HepG2 (cell line): ENCODE results near the gene YIF1B. TPM values are rescaled to one million over a fixed set of nuclear protein-coding genes. Genes with fewer than 3 reads are reported as not detected.

Experiments used
- ATAC-seq: fragments of 200-7000 bp; cut with Tn5 transposase; 3 replicates; pipeline ENCODE4 v1.9.1; 2020; ENCODE audit warnings: mild to moderate bottlenecking, moderate library complexity
- BruUV-seq: library from RNA; stranded (reverse); fragments of 400-500 nt; replicated peaks from 2 replicates; lab custom pipeline; 2021; lab: Mats Ljungman, UMichigan
- CTCF ChIA-PET: fragments of 300-600 bp; formaldehyde crosslinking; extraction: SDS; loops from one replicate; lab custom pipeline; 2021; ENCODE audit warnings: low total read pairs, inconsistent platforms, low intra/inter-chr PET ratio; lab: Yijun Ruan, JAX
- POLR2A ChIA-PET: fragments of 350-600 bp; sonication (Branson Sonifier 250); formaldehyde crosslinking; loops from one replicate; lab custom pipeline; 2020; ENCODE audit warnings: antibody characterized with exemption, inconsistent platforms; lab: Yijun Ruan, JAX
- DNase-seq: peaks from one replicate; pipeline ENCODE4 v3.0.0-alpha.2; 2015; ENCODE audit warnings: low spot score
- FAIRE-seq: peaks from 3 replicates; lab custom pipeline; 2011; peaks lifted over from hg19 to GRCh38; lab: Jason Lieb, UNC
- H2AFZ ChIP-seq: one replicate; pipeline ENCODE4 v1.6.1; 2011; ENCODE audit warnings: low read length, inconsistent platforms
- H3K27ac ChIP-seq: fragments of 300-600 bp; 3 replicates; pipeline ENCODE4 v1.8.0; 2011; ENCODE audit warnings: mixed run types, mild to moderate bottlenecking, mixed read lengths, low read length, inconsistent platforms; ENCODE audit not compliant: insufficient read depth; ENCODE audit errors: extremely low read length
- H3K27me3 ChIP-seq, 2 experiments: fragments of 200-600 bp in 1 of 2; 2 replicates in 1 of 2; 3 replicates in 1 of 2; pipeline versions ENCODE4 v1.6.0 to v1.8.0; 2011; ENCODE audit warnings: low read length in 2 of 2, mild to moderate bottlenecking in 2 of 2, moderate library complexity in 2 of 2, inconsistent platforms in 1 of 2; ENCODE audit not compliant: insufficient read depth in 2 of 2, control insufficient read depth in 1 of 2
- H3K36me3 ChIP-seq, 2 experiments: fragments of 200-600 bp in 1 of 2; replicated peaks in 1 of 2; 2 replicates in 1 of 2; 3 replicates in 1 of 2; pipeline versions ENCODE4 v1.5.1 to v1.8.0; 2011; ENCODE audit warnings: low read length in 2 of 2, inconsistent platforms in 1 of 2; ENCODE audit not compliant: insufficient read depth in 2 of 2, control insufficient read depth in 1 of 2
- H3K4me1 ChIP-seq: 2 replicates; pipeline ENCODE4 v1.5.1; 2012; ENCODE audit warnings: low read length, inconsistent platforms; ENCODE audit not compliant: insufficient read depth
- H3K4me2 ChIP-seq: 2 replicates; pipeline ENCODE4 v1.6.0; 2011; ENCODE audit warnings: low read depth, low read length, inconsistent platforms
- H3K4me3 ChIP-seq, 3 experiments: fragments of 200-600 bp in 1 of 3; sonication (generic), shearing (Covaris generic) in 1 of 3; replicated peaks in 1 of 3; 2 replicates each; pipeline ENCODE4 v1.5.1; 2011 to 2016; ENCODE audit warnings: low read length in 3 of 3, inconsistent platforms in 2 of 3, low read depth in 2 of 3, mild to moderate bottlenecking in 2 of 3, control low read depth in 1 of 3, mixed read lengths in 1 of 3; ENCODE audit not compliant: insufficient read depth in 1 of 3
- H3K79me2 ChIP-seq: one replicate; pipeline ENCODE4 v1.6.1; 2011; ENCODE audit warnings: low read length, inconsistent platforms; ENCODE audit not compliant: insufficient read depth
- H3K9ac ChIP-seq: 2 replicates; pipeline ENCODE4 v1.6.0; 2011; ENCODE audit warnings: mild to moderate bottlenecking, low read depth, low read length, inconsistent platforms; ENCODE audit not compliant: insufficient read depth
- H3K9me3 ChIP-seq: 2 replicates; pipeline ENCODE4 v1.5.1; 2012; ENCODE audit warnings: mild to moderate bottlenecking, low read length
- H4K20me1 ChIP-seq: 2 replicates; pipeline ENCODE4 v1.6.0; 2011; ENCODE audit warnings: inconsistent platforms, mild to moderate bottlenecking, low read length, moderate library complexity; ENCODE audit not compliant: insufficient read depth
- FOSL1 ChIP-seq: sonication (generic); formaldehyde crosslinking; IDR thresholded peaks from 2 replicates; pipeline ENCODE4 v1.9.0; 2021; ENCODE audit warnings: missing genetic modification reagents, borderline replicate concordance
- GTF2F1 ChIP-seq: fragments of 150-350 bp; IDR thresholded peaks from 2 replicates; pipeline ENCODE4 v1.6.1; 2014; ENCODE audit warnings: low read length
- KDM3A ChIP-seq: IDR thresholded peaks from 2 replicates; pipeline ENCODE4 v1.6.1; 2018; ENCODE audit warnings: low read depth, missing compliant biosample characterization
- ZFP37 ChIP-seq: sonication (generic); formaldehyde crosslinking; IDR thresholded peaks from 2 replicates; pipeline ENCODE4 v1.4.0; 2020; ENCODE audit warnings: missing genetic modification reagents, borderline replicate concordance
- ZNF121 ChIP-seq: sonication (generic); formaldehyde crosslinking; IDR thresholded peaks from 2 replicates; pipeline ENCODE4 v1.5.0; 2020; ENCODE audit warnings: mild to moderate bottlenecking, missing genetic modification reagents
- ZNF335 ChIP-seq: sonication (generic); formaldehyde crosslinking; IDR thresholded peaks from 2 replicates; pipeline ENCODE4 v1.4.0; 2020; ENCODE audit warnings: missing genetic modification reagents
- WGBS: methylation state at CpG from one replicate; pipeline ENCODE4 v1.1.6; 2017; ENCODE audit warnings: low lambda C conversion rate; 5-methylcytosine and 5-hydroxymethylcytosine counted together
- in situ Hi-C: cut with HindIII; loops from 2 replicates; pipeline ENCODE4 v1.10.0; 2017; ENCODE audit warnings: low pct_unique_long_range_greater_than_20kb; ENCODE audit not compliant: extremely low pct_ligation_motif_present
- intact Hi-C: fragments of 100-400 bp; cut with micrococcal nuclease; formaldehyde crosslinking; loops from one replicate; pipeline ENCODE4 v1.10.0; 2022; ENCODE audit not compliant: unreplicated experiment
- polyA plus RNA-seq, 8 experiments: library from polyadenylated mRNA; depleted of rRNA in 3 of 8; stranded (reverse) in 7 of 8; unstranded in 1 of 8; fragments of >200 nt; fragmentation: Illumina TruSeq in 4 of 8; extraction: Trizol in 4 of 8; gene quantifications; 2 replicates each; pipeline versions ENCODE4 v1.2.1 to v1.2.3, GENCODE V29; 2011 to 2016; ENCODE audit warnings: low read depth in 4 of 8, missing spikeins in 1 of 8, mixed read lengths in 1 of 8; ENCODE audit not compliant: insufficient read depth in 1 of 8
- total RNA-seq, 5 experiments: library from RNA; depleted of rRNA; stranded (reverse); fragments of >200 nt; fragmentation: Illumina TruSeq; extraction: Trizol; gene quantifications; 2 replicates each; pipeline ENCODE4 v1.2.3, GENCODE V29; 2016; ENCODE audit warnings: low read depth in 1 of 5
- TF ChIP-seq, protein P1 (sequence below): IDR thresholded peaks from 2 replicates; pipeline ENCODE4 v1.6.1; 2016; ENCODE audit warnings: missing compliant biosample characterization, missing genetic modification reagents, borderline replicate concordance
- TF ChIP-seq, protein P2 (sequence below): sonication (generic); formaldehyde crosslinking; IDR thresholded peaks from 2 replicates; pipeline ENCODE4 v1.9.0; 2021; ENCODE audit warnings: missing genetic modification reagents, borderline replicate concordance
- TF ChIP-seq, protein P3 (sequence below): sonication (generic); formaldehyde crosslinking; IDR thresholded peaks from 2 replicates; pipeline ENCODE4 v1.5.0; 2020; ENCODE audit warnings: missing genetic modification reagents
- TF ChIP-seq, protein P4 (sequence below): fragments of 450-650 bp; IDR thresholded peaks from 2 replicates; pipeline ENCODE4 v1.6.1; 2016
- TF ChIP-seq, protein P5 (sequence below): fragments of 450-650 bp; IDR thresholded peaks from 2 replicates; pipeline ENCODE4 v1.6.1; 2017

Gene YIF1B
- total and polyA plus RNA-seq, 2 of the 13 experiments (the other 11 are each of a cell fraction or from before 2014, with no cell fraction given), result 41.4 to 85.2 TPM

DNA sequence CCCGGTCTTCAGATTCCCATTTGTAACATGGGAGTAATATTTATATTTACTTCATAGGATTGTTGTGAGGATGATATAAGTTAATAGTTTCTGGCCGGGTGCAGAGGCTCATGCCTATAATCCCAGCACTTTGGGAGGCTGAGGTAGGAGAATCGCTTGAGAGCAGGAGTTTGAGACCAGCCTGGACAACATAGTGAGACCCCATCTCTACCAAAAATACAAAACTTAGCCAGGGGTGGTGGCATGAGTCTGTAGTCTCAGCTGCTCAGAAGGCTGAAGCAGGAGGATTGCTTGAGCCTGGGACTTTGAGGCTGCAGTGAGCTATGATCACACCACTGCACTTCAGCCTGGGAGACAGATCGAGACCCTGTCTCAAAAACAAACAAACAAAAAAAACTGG is 31.1 kb upstream of the YIF1B start:
- Histone ChIP-seq H4K20me1 (no peaks in the 10 kb centered on the region), H3K4me3 (no peak overlapping the region), H3K27me3 (no peaks in the 10 kb centered on the region; a peak in 1 of 5 replicates)
- no peak for DNase-seq
- TF ChIP-seq, protein P1, sequence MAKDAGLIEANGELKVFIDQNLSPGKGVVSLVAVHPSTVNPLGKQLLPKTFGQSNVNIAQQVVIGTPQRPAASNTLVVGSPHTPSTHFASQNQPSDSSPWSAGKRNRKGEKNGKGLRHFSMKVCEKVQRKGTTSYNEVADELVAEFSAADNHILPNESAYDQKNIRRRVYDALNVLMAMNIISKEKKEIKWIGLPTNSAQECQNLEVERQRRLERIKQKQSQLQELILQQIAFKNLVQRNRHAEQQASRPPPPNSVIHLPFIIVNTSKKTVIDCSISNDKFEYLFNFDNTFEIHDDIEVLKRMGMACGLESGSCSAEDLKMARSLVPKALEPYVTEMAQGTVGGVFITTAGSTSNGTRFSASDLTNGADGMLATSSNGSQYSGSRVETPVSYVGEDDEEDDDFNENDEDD, result no peak
- TF ChIP-seq ZNF121, result peak; percentile 51; the same call in 1 of the 2 replicates
- TF ChIP-seq, all 625 proteins: peak for 1
- no peaks in the 10 kb centered on the region for H3K79me2 ChIP-seq
- intact Hi-C loops, result no loop called here
- no peaks in the 10 kb centered on the region for H3K36me3 ChIP-seq
- no peak overlapping the region for H2AFZ ChIP-seq
- no peaks in the 10 kb centered on the region for H3K4me1 ChIP-seq
- no peak overlapping the region for H3K4me2 ChIP-seq
- no peak overlapping the region for H3K9ac ChIP-seq
- in situ Hi-C loops, result no loop called here
- no peak for ATAC-seq
- ChIA-PET CTCF (no interaction called here), POLR2A (interaction anchor here (0.6 to 1.4 kb wide), 2 partner anchors 27 to 881 kb away, joined by 3 to 4 read pairs; partner anchors contain the start of gene PSMD8)
- WGBS, result 51% methylated on average over 4 of the region's 4 CpGs
- H3K9me3 ChIP-seq, result no peaks in the 10 kb centered on the region
- H3K27ac ChIP-seq, result no peak overlapping the region
- no TSS peak for BruUV-seq
- FAIRE-seq, result no peak

DNA sequence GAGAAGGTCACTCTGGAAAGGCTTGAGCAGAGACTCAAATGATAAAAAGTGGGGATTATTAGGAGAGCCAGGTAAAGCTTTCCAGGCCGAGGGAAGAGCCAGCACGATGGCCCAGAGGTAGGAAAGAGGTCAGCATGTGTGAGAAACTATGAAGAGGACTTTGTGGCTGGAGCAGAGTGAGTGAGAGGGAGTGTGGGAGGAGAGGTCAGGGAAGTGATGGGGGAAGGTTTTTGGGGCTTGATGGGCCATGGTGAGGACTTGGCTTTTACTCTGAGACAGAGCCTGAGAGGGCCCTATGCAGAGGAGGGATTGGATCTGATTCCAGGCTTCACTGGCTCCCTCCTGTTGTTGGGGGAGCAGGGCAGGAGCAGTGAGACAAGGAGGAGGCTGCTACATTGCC is 25.2 kb upstream of the YIF1B start:
- FAIRE-seq (no peak), ATAC-seq (no peak), DNase-seq (no peak)
- ChIA-PET POLR2A (no interaction called here), CTCF (no interaction called here)
- H3K9ac ChIP-seq, result no peak overlapping the region
- no peaks in the 10 kb centered on the region for H3K27me3 ChIP-seq
- no TSS peak for BruUV-seq
- intact Hi-C loops, result no loop called here
- H3K9me3 ChIP-seq, result no peaks in the 10 kb centered on the region
- H3K79me2 ChIP-seq, result no peaks in the 10 kb centered on the region
- H4K20me1 ChIP-seq, result no peaks in the 10 kb centered on the region
- no peak overlapping the region for H2AFZ ChIP-seq
- H3K4me3 ChIP-seq, result no peak overlapping the region
- whole genome bisulfite sequencing, result 77% methylated on average over 2 of the region's 2 CpGs
- no peak overlapping the region for H3K4me2 ChIP-seq
- no peak overlapping the region for H3K27ac ChIP-seq
- no peaks in the 10 kb centered on the region for H3K36me3 ChIP-seq
- peaks cover 10% of the 10 kb centered on the region for H3K4me1 ChIP-seq
- in situ Hi-C loops, result no loop called here
- no peak for TF ChIP-seq GTF2F1
- TF ChIP-seq FOSL1 (CRISPR knock-in tag), result no peak
- TF ChIP-seq, protein P2, sequence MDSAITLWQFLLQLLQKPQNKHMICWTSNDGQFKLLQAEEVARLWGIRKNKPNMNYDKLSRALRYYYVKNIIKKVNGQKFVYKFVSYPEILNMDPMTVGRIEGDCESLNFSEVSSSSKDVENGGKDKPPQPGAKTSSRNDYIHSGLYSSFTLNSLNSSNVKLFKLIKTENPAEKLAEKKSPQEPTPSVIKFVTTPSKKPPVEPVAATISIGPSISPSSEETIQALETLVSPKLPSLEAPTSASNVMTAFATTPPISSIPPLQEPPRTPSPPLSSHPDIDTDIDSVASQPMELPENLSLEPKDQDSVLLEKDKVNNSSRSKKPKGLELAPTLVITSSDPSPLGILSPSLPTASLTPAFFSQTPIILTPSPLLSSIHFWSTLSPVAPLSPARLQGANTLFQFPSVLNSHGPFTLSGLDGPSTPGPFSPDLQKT, result no peak
- no peak for TF ChIP-seq ZFP37 (CRISPR knock-in tag)
- TF ChIP-seq, protein P3, sequence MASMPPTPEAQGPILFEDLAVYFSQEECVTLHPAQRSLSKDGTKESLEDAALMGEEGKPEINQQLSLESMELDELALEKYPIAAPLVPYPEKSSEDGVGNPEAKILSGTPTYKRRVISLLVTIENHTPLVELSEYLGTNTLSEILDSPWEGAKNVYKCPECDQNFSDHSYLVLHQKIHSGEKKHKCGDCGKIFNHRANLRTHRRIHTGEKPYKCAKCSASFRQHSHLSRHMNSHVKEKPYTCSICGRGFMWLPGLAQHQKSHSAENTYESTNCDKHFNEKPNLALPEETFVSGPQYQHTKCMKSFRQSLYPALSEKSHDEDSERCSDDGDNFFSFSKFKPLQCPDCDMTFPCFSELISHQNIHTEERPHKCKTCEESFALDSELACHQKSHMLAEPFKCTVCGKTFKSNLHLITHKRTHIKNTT (CRISPR knock-in tag), result no peak
- TF ChIP-seq KDM3A (CRISPR knock-in tag), result no peak
- TF ChIP-seq, protein P4, sequence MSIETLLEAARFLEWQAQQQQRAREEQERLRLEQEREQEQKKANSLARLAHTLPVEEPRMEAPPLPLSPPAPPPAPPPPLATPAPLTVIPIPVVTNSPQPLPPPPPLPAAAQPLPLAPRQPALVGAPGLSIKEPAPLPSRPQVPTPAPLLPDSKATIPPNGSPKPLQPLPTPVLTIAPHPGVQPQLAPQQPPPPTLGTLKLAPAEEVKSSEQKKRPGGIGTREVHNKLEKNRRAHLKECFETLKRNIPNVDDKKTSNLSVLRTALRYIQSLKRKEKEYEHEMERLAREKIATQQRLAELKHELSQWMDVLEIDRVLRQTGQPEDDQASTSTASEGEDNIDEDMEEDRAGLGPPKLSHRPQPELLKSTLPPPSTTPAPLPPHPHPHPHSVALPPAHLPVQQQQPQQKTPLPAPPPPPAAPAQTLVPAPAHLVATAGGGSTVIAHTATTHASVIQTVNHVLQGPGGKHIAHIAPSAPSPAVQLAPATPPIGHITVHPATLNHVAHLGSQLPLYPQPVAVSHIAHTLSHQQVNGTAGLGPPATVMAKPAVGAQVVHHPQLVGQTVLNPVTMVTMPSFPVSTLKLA, result no peak
- TF ChIP-seq, protein P5, sequence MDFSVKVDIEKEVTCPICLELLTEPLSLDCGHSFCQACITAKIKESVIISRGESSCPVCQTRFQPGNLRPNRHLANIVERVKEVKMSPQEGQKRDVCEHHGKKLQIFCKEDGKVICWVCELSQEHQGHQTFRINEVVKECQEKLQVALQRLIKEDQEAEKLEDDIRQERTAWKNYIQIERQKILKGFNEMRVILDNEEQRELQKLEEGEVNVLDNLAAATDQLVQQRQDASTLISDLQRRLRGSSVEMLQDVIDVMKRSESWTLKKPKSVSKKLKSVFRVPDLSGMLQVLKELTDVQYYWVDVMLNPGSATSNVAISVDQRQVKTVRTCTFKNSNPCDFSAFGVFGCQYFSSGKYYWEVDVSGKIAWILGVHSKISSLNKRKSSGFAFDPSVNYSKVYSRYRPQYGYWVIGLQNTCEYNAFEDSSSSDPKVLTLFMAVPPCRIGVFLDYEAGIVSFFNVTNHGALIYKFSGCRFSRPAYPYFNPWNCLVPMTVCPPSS, result no peak
- TF ChIP-seq ZNF335 (CRISPR knock-in tag), result no peak
